ENCODE data around the gene ECI1. TPM values are rescaled to one million over a fixed set of nuclear protein-coding genes. Genes with fewer than 3 reads are reported as not detected.

Gene ECI1
- total and polyA plus RNA-seq, 2 of the 13 experiments (the other 11 are each of a cell fraction or from before 2014, with no cell fraction given) = 82.0 to 102 TPM

DNA sequence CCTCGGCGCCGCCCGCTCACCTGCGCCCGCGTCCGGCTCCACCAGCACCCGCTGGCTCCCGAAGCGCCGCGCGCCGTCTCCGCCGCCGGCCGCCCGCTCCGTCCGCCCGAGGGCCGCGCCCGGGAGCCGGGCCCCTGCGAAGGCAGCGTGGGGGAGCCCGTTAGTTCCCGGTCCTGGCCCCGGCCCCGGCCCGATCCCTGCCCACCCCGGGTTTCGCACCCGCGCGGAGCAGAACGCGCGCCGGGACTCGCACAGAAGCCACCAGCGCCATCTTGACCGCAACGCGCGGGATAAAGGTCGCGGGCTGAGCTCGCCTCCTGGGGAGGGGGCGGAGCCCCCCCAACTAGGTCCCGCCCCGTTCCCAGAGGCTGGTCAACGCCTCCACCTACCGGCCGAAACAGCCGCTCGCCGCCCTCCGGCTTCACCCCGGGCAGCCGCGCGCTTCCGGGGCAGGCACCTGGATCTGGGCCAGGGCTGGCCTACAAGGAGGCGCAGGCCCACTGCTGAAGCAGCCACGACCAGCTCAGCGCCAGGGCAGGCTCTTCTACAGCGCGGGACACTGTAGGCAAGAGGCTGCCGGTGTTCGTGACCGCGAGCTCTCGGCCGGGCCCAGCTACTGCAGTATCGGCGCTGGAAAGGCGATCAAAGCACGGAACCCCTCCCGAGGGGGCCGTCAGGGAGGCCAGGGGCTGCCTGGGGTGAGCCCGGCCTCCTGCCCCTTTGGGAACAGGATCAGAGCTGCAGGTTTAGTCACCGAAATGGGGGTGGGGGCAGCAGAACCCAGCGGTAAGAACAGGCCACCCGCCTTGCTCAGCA, at the start of gene ECI1 (continued):
- TF ChIP-seq KLF13 (CRISPR knock-in tag; IDR thresholded peaks at IDR 0.05) (no peak), ZSCAN21 (CRISPR knock-in tag; IDR thresholded peaks at IDR 0.05; ENCODE audit: borderline replicate concordance) (peak; percentile 51; the same call in 1 of the 2 replicates), ZSCAN31 (CRISPR knock-in tag; IDR thresholded peaks at IDR 0.05; ENCODE audit: low read depth) (peak; percentile 81), NPAS2 (CRISPR knock-in tag; IDR thresholded peaks at IDR 0.05; ENCODE audit: borderline replicate concordance) (no peak), SOX6 (IDR thresholded peaks at IDR 0.05) (no peak), SOX6 (CRISPR knock-in tag; IDR thresholded peaks at IDR 0.05) (peak; percentile 81), NR2F1 (CRISPR knock-in tag; IDR thresholded peaks at IDR 0.05) (peak; percentile 43 to 47; a peak in 3 of 4 replicates), KDM2A (CRISPR knock-in tag; IDR thresholded peaks at IDR 0.05; ENCODE audit: borderline replicate concordance, low read depth) (peak; percentile 98), KAT7 (CRISPR knock-in tag; IDR thresholded peaks at IDR 0.05; ENCODE audit: borderline replicate concordance) (peak; percentile 84; the same call in 1 of the 2 replicates), RCOR2 (CRISPR knock-in tag; IDR thresholded peaks at IDR 0.05) (peak; percentile 35; the same call in 1 of the 2 replicates), HMG20B (CRISPR knock-in tag; conservative IDR thresholded peaks at IDR 0.05) (0 out of 2 replicates have a peak, but pooled peaks have one; percentile 56), ZNF205 (CRISPR knock-in tag; IDR thresholded peaks at IDR 0.05) (no peak), ZSCAN9 (CRISPR knock-in tag; IDR thresholded peaks at IDR 0.05; ENCODE audit: borderline replicate concordance) (no peak; the same call in 1 of the 2 replicates), ETV6 (CRISPR knock-in tag; conservative IDR thresholded peaks at IDR 0.05) (0 out of 2 replicates have a peak, but pooled peaks have one; percentile 32), ZNF136 (CRISPR knock-in tag; IDR thresholded peaks at IDR 0.05; ENCODE audit: low read depth) (no peak; the same call in 1 of the 2 replicates), ZNF75D (CRISPR knock-in tag; IDR thresholded peaks at IDR 0.05; ENCODE audit: borderline replicate concordance) (no peak), SIN3B (IDR thresholded peaks at IDR 0.05; ENCODE audit: low read length) (no peak)
- TF ChIP-seq, protein P1, sequence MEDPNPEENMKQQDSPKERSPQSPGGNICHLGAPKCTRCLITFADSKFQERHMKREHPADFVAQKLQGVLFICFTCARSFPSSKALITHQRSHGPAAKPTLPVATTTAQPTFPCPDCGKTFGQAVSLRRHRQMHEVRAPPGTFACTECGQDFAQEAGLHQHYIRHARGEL (CRISPR knock-in tag; IDR thresholded peaks at IDR 0.05) = 0 out of 2 replicates have a peak, but pooled peaks have one; percentile 33
- TF ChIP-seq, protein P2, sequence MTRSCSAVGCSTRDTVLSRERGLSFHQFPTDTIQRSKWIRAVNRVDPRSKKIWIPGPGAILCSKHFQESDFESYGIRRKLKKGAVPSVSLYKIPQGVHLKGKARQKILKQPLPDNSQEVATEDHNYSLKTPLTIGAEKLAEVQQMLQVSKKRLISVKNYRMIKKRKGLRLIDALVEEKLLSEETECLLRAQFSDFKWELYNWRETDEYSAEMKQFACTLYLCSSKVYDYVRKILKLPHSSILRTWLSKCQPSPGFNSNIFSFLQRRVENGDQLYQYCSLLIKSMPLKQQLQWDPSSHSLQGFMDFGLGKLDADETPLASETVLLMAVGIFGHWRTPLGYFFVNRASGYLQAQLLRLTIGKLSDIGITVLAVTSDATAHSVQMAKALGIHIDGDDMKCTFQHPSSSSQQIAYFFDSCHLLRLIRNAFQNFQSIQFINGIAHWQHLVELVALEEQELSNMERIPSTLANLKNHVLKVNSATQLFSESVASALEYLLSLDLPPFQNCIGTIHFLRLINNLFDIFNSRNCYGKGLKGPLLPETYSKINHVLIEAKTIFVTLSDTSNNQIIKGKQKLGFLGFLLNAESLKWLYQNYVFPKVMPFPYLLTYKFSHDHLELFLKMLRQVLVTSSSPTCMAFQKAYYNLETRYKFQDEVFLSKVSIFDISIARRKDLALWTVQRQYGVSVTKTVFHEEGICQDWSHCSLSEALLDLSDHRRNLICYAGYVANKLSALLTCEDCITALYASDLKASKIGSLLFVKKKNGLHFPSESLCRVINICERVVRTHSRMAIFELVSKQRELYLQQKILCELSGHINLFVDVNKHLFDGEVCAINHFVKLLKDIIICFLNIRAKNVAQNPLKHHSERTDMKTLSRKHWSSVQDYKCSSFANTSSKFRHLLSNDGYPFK (CRISPR knock-in tag; IDR thresholded peaks at IDR 0.05; ENCODE audit: borderline replicate concordance) = peak; percentile 83; the same call in 1 of the 2 replicates
- TF ChIP-seq, protein P3, sequence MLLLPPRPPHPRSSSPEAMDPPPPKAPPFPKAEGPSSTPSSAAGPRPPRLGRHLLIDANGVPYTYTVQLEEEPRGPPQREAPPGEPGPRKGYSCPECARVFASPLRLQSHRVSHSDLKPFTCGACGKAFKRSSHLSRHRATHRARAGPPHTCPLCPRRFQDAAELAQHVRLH (CRISPR knock-in tag; IDR thresholded peaks at IDR 0.05; ENCODE audit: borderline replicate concordance, low read depth) = peak; percentile 76
- TF ChIP-seq, protein P4, sequence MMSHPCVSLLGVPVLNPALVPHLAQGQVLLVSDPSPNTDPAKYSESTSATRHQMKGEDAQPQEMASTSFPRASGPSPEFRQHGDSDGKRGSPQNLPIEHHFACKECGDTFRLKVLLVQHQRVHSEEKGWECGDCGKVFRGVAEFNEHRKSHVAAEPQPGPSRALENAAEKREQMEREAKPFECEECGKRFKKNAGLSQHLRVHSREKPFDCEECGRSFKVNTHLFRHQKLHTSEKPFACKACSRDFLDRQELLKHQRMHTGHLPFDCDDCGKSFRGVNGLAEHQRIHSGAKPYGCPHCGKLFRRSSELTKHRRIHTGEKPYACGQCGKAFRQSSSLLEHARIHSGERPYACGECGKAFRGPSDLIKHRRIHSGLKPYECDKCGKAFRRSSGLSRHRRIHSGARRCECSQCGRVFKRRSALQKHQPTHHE (CRISPR knock-in tag; IDR thresholded peaks at IDR 0.05; ENCODE audit: borderline replicate concordance) = peak; percentile 69; the same call in 1 of the 2 replicates
- TF ChIP-seq, protein P5, sequence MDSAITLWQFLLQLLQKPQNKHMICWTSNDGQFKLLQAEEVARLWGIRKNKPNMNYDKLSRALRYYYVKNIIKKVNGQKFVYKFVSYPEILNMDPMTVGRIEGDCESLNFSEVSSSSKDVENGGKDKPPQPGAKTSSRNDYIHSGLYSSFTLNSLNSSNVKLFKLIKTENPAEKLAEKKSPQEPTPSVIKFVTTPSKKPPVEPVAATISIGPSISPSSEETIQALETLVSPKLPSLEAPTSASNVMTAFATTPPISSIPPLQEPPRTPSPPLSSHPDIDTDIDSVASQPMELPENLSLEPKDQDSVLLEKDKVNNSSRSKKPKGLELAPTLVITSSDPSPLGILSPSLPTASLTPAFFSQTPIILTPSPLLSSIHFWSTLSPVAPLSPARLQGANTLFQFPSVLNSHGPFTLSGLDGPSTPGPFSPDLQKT (CRISPR knock-in tag; IDR thresholded peaks at IDR 0.05; ENCODE audit: borderline replicate concordance) = 0 out of 2 replicates have a peak, but pooled peaks have one; percentile 35
- TF ChIP-seq, protein P6, sequence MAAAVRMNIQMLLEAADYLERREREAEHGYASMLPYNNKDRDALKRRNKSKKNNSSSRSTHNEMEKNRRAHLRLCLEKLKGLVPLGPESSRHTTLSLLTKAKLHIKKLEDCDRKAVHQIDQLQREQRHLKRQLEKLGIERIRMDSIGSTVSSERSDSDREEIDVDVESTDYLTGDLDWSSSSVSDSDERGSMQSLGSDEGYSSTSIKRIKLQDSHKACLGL (CRISPR knock-in tag; IDR thresholded peaks at IDR 0.05) = peak; percentile 76

Measured in HepG2 (cell line).